ENCODE results near the gene BMP2K. TPM values are rescaled to one million over a fixed set of nuclear protein-coding genes. Genes with fewer than 3 reads are reported as not detected.
A peak's percentile ranks its signal among the peaks of the same experiment; 100 is the strongest.

BMP2K gene
- total and polyA plus RNA-seq, 2 experiments from 2014 or later = 8.2 to 32.5 TPM

GRCh38 chr4:78926826-78927225, 150.7 kb downstream of the BMP2K start:
- Mint-ChIP-seq H3K4me1 (no peaks in the 10 kb centered on the region), H3K27ac (no peak overlapping the region), H3K27me3 (ENCODE audit: insufficient read depth, low read depth, poor library complexity) (no peaks in the 10 kb centered on the region), H3K9me3 (no peaks in the 10 kb centered on the region), H3K4me3 (no peak overlapping the region), H3K36me3 (ENCODE audit: low read depth) (peaks cover 19% of the 10 kb centered on the region; the same call in 2 of the 3 replicates)
- Histone ChIP-seq H3K36me3 (ENCODE audit: insufficient read depth) (peaks cover 13% of the 10 kb centered on the region; the same call in 1 of the 2 replicates), H3K4me3 (no peak overlapping the region), H3K9me2 (ENCODE audit: insufficient read depth) (no peaks in the 10 kb centered on the region), H3K4me1 (ENCODE audit: insufficient read depth) (no peaks in the 10 kb centered on the region), H2AFZ (no peak overlapping the region), H3K79me2 (replicated peaks; ENCODE audit: insufficient read depth) (no peaks in the 10 kb centered on the region), H4K20me1 (replicated peaks; ENCODE audit: insufficient read depth) (no peaks in the 10 kb centered on the region; the same call in 1 of the 2 replicates), H3F3A (replicated peaks; ENCODE audit: low read depth) (no peaks in the 10 kb centered on the region), H3K4me2 (no peak overlapping the region), H3K27ac (ENCODE audit: low read depth) (no peak overlapping the region), H3K27me3 (ENCODE audit: insufficient read depth) (no peaks in the 10 kb centered on the region)
- TF ChIP-seq ETS1 (IDR thresholded peaks at IDR 0.05) = no peak
- DNase-seq (ENCODE audit: low spot score) (no peak), ATAC-seq (no peak)

- Histone ChIP-seq H3K9me2 (ENCODE audit: insufficient read depth) (no peaks in the 10 kb centered on the region), H3K27me3 (ENCODE audit: insufficient read depth) (no peaks in the 10 kb centered on the region), H3K4me3 (no peak overlapping the region), H3F3A (replicated peaks; ENCODE audit: low read depth) (no peaks in the 10 kb centered on the region), H4K20me1 (replicated peaks; ENCODE audit: insufficient read depth) (peaks cover 3% of the 10 kb centered on the region; the same call in 1 of the 2 replicates), H3K36me3 (ENCODE audit: insufficient read depth) (peaks cover 13% of the 10 kb centered on the region; the same call in 1 of the 2 replicates), H3K4me2 (no peak overlapping the region), H3K79me2 (replicated peaks; ENCODE audit: insufficient read depth) (no peaks in the 10 kb centered on the region), H2AFZ (no peak overlapping the region), H3K4me1 (ENCODE audit: insufficient read depth) (no peaks in the 10 kb centered on the region), H3K27ac (ENCODE audit: low read depth) (no peak overlapping the region)
- Mint-ChIP-seq H3K27me3 (ENCODE audit: insufficient read depth, low read depth, poor library complexity) (no peaks in the 10 kb centered on the region), H3K4me1 (no peaks in the 10 kb centered on the region), H3K27ac (peak overlapping the region; percentile 39; the same call in 1 of the 2 replicates), H3K9me3 (no peaks in the 10 kb centered on the region), H3K4me3 (no peak overlapping the region), H3K36me3 (ENCODE audit: low read depth) (peaks cover 20% of the 10 kb centered on the region; the same call in 2 of the 3 replicates)
- DNase-seq (ENCODE audit: low spot score) (no peak), ATAC-seq (no peak)
- TF ChIP-seq ZNF114 (CRISPR knock-in tag; IDR thresholded peaks at IDR 0.05) (no peak), EZH2 (IDR thresholded peaks at IDR 0.05; ENCODE audit: low read depth, unreplicated experiment) (no peak), JUNB (IDR thresholded peaks at IDR 0.05; ENCODE audit: unreplicated experiment) (no peak), EZH2phosphoT487 (IDR thresholded peaks at IDR 0.05; ENCODE audit: unreplicated experiment) (no peak)
These were observed 152.7 kb downstream of the BMP2K start for GRCh38 chr4:78928835-78929234.

- Mint-ChIP-seq H3K4me3 (no peak overlapping the region), H3K36me3 (ENCODE audit: low read depth) (peaks cover 18% of the 10 kb centered on the region; the same call in 2 of the 3 replicates), H3K27ac (no peak overlapping the region)
- no peak for TF ChIP-seq REST (IDR thresholded peaks at IDR 0.05; ENCODE audit: unreplicated experiment)
- TF ChIP-seq CREB1 (CRISPR knock-in tag; IDR thresholded peaks at IDR 0.05; ENCODE audit: low read depth) = no peak
- TF ChIP-seq JUNB (IDR thresholded peaks at IDR 0.05; ENCODE audit: unreplicated experiment) = no peak
- TF ChIP-seq NANOG (IDR thresholded peaks at IDR 0.05; ENCODE audit: borderline replicate concordance) = no peak
These were observed 154.0 kb downstream of the BMP2K start for GRCh38 chr4:78930016-78930629.

More at GRCh38 chr4:78930016-78930629, 154.0 kb downstream of the BMP2K start:
- DNase-seq (ENCODE audit: low spot score) = no peak
- no peaks in the 10 kb centered on the region for H3K79me2 ChIP-seq (replicated peaks; ENCODE audit: insufficient read depth)
- H3K4me2 ChIP-seq = no peak overlapping the region
- no peaks in the 10 kb centered on the region for H3K9me3 Mint-ChIP-seq
- no peak overlapping the region for H3K4me3 ChIP-seq
- H3K36me3 ChIP-seq (ENCODE audit: insufficient read depth) = peaks cover 13% of the 10 kb centered on the region; the same call in 1 of the 2 replicates
- H3K4me1 Mint-ChIP-seq = no peaks in the 10 kb centered on the region
- H4K20me1 ChIP-seq (replicated peaks; ENCODE audit: insufficient read depth) = peaks cover 3% of the 10 kb centered on the region; the same call in 1 of the 2 replicates
- H3K27ac ChIP-seq (ENCODE audit: low read depth) = no peak overlapping the region
- H3K9me2 ChIP-seq (ENCODE audit: insufficient read depth) = no peaks in the 10 kb centered on the region
- H3K4me1 ChIP-seq (ENCODE audit: insufficient read depth) = no peaks in the 10 kb centered on the region
- no peaks in the 10 kb centered on the region for H3K27me3 Mint-ChIP-seq (ENCODE audit: insufficient read depth, low read depth, poor library complexity)
- ATAC-seq = no peak
- H3F3A ChIP-seq (replicated peaks; ENCODE audit: low read depth) = no peaks in the 10 kb centered on the region
- H2AFZ ChIP-seq = no peak overlapping the region
- no peaks in the 10 kb centered on the region for H3K27me3 ChIP-seq (ENCODE audit: insufficient read depth)

Data from GM23338 (cell line).